H1 (cell line): ENCODE measurements around the gene FITM1. TPM values are rescaled to one million over a fixed set of nuclear protein-coding genes. Genes with fewer than 3 reads are reported as not detected.

Experiments used
- BRCA1 ChIP-seq: IDR thresholded peaks from 2 replicates; pipeline ENCODE4 v1.6.1; 2012; ENCODE audit warnings: low read depth, low read length, improper control_type of control experiment
- FOSL1 ChIP-seq: IDR thresholded peaks from 2 replicates; pipeline ENCODE4 v1.6.1; 2011; ENCODE audit warnings: mild to moderate bottlenecking, low read depth, low read length, moderate library complexity; ENCODE audit not compliant: insufficient read depth
- KDM4A ChIP-seq: IDR thresholded peaks from one replicate; pipeline ENCODE4 v1.7.1; 2012; ENCODE audit warnings: low read depth, mild to moderate bottlenecking, moderate library complexity, low read length, inconsistent platforms; ENCODE audit not compliant: severe bottlenecking
- KDM5A ChIP-seq: fragments of 200-600 bp; IDR thresholded peaks from 2 replicates; pipeline ENCODE4 v1.7.1; 2012; ENCODE audit warnings: mild to moderate bottlenecking, low read length, inconsistent platforms, mixed read lengths
- POLR2AphosphoS5 ChIP-seq: IDR thresholded peaks from 2 replicates; pipeline ENCODE4 v1.6.1; 2011; ENCODE audit warnings: low read depth, low read length
- SIN3A ChIP-seq, 2 experiments: IDR thresholded peaks in 1 of 2; conservative IDR thresholded peaks in 1 of 2; 2 replicates each; pipeline ENCODE4 v1.6.1; 2011 to 2012; ENCODE audit warnings: low read length in 2 of 2, improper control_type of control experiment in 1 of 2, low read depth in 1 of 2, mild to moderate bottlenecking in 1 of 2
- SUZ12 ChIP-seq: fragments of 200-600 bp; sonication (generic); IDR thresholded peaks from 2 replicates; pipeline ENCODE4 v1.6.1; 2012; ENCODE audit warnings: mild to moderate bottlenecking, inconsistent platforms, low read length, moderate library complexity, mixed read lengths
- TBP ChIP-seq: IDR thresholded peaks from 2 replicates; pipeline ENCODE4 v1.6.1; 2011; ENCODE audit warnings: low read depth, low read length, improper control_type of control experiment
- ZNF274 ChIP-seq: IDR thresholded peaks from 2 replicates; pipeline ENCODE4 v1.7.0; 2012; ENCODE audit warnings: low read length, borderline replicate concordance; ENCODE audit errors: extremely low read depth
- polyA plus RNA-seq, 7 experiments: library from polyadenylated mRNA; depleted of rRNA in 3 of 7; stranded (reverse) in 5 of 7; unstranded in 2 of 7; fragments of >200 nt in 5 of 7; fragments of 200-250 nt in 2 of 7; gene quantifications; 1 replicate in 5 of 7; 2 replicates in 1 of 7; 4 replicates in 1 of 7; pipeline versions ENCODE4 v1.2.1 to v1.2.3, GENCODE V29; 2011 to 2013; ENCODE audit warnings: missing spikeins in 2 of 7, mixed read lengths in 2 of 7
- total RNA-seq: library from RNA; stranded (reverse); fragmentation: NEBNext Ultra II Directional; extraction: Animal tissue kit (Norgen Biotek cat#: 25700); gene quantifications from 2 replicates; pipeline ENCODE4 v1.2.1, GENCODE V29; 2021

Gene FITM1
- total and polyA plus RNA-seq, 2 of the 8 experiments (the other 6 are each of a cell fraction or from before 2014, with no cell fraction given) = 0.53 to 0.76 TPM

GRCh38 chr14:24093901-24094840 is 36.3 kb upstream of the FITM1 start, which contains the start of gene PCK2 (continued):
- no peak for TF ChIP-seq ZNF274
- no peak for TF ChIP-seq FOSL1
- TF ChIP-seq KDM5A = no peak
- 0 out of 4 replicates have a peak, but pooled peaks of 1 of the 2 experiments have one; percentile 18 for TF ChIP-seq SIN3A (conservative IDR thresholded peaks at IDR 0.05 in 1 of 2, IDR thresholded peaks at IDR 0.05 in 1 of 2; ENCODE audit: low read depth in 1 of 2, low read length in 2 of 2)
- peak; percentile 77 for TF ChIP-seq POLR2AphosphoS5
- no peak for TF ChIP-seq SUZ12
- peak; percentile 91; the same call in 1 of the 2 replicates for TF ChIP-seq TBP
- no peak for TF ChIP-seq BRCA1
- no peak for TF ChIP-seq KDM4A
